Hepatocyte (in vitro differentiated cells): Measurements from ENCODE around the gene WTAP. TPM values are rescaled to one million over a fixed set of nuclear protein-coding genes. Genes with fewer than 3 reads are reported as not detected.
"Not testable (repeated sequence)": the region's sequence is repeated elsewhere in the genome, so short reads cannot be mapped to it uniquely, and the experiment has no call there.

Source experiments
- DNase-seq: peaks from one replicate; pipeline ENCODE4 v3.0.0-alpha.2; 2016; ENCODE audit warnings: low spot score
- H2AFZ ChIP-seq: fragments of 200-600 bp; sonication (generic); 2 replicates; pipeline ENCODE4 v1.6.0; 2016; ENCODE audit warnings: antibody characterized with exemption, mild to moderate bottlenecking
- H3K27ac ChIP-seq: fragments of 200-600 bp; sonication (generic); 2 replicates; pipeline ENCODE4 v1.5.1; 2016; ENCODE audit warnings: mild to moderate bottlenecking
- H3K27me3 ChIP-seq: fragments of 200-600 bp; sonication (generic); 2 replicates; pipeline ENCODE4 v1.6.1; 2016
- H3K36me3 ChIP-seq: fragments of 200-600 bp; sonication (generic); replicated peaks from 2 replicates; pipeline ENCODE4 v1.5.1; 2016; ENCODE audit warnings: low read depth; ENCODE audit not compliant: insufficient read depth
- H3K4me1 ChIP-seq: fragments of 200-600 bp; sonication (generic); 2 replicates; pipeline ENCODE4 v1.5.1; 2016; ENCODE audit warnings: mild to moderate bottlenecking, moderate library complexity; ENCODE audit not compliant: insufficient read depth
- H3K4me2 ChIP-seq: fragments of 200-600 bp; sonication (generic); 2 replicates; pipeline ENCODE4 v1.6.0; 2016
- H3K4me3 ChIP-seq: fragments of 200-600 bp; sonication (generic); 2 replicates; pipeline ENCODE4 v1.5.1; 2016; ENCODE audit warnings: mild to moderate bottlenecking
- H3K79me2 ChIP-seq: fragments of 200-600 bp; sonication (generic); 2 replicates; pipeline ENCODE4 v1.6.0; 2017; ENCODE audit warnings: mild to moderate bottlenecking
- H3K9me2 ChIP-seq: fragments of 200-600 bp; sonication (generic); replicated peaks from 2 replicates; pipeline ENCODE4 v1.6.0; 2017; ENCODE audit warnings: mild to moderate bottlenecking; ENCODE audit not compliant: insufficient read depth
- H3K9me3 ChIP-seq: fragments of 200-600 bp; sonication (generic); 2 replicates; pipeline ENCODE4 v1.5.1; 2016; ENCODE audit warnings: low read depth, mild to moderate bottlenecking
- H4K20me1 ChIP-seq: fragments of 200-600 bp; sonication (generic); 2 replicates; pipeline ENCODE4 v1.6.0; 2016; ENCODE audit warnings: mild to moderate bottlenecking; ENCODE audit not compliant: insufficient read depth, poor library complexity, severe bottlenecking
- CTCF ChIP-seq: fragments of 200-600 bp; sonication (generic); IDR thresholded peaks from 2 replicates; pipeline ENCODE4 v1.5.1; 2016; ENCODE audit warnings: antibody characterized with exemption, mild to moderate bottlenecking; ENCODE audit not compliant: poor library complexity
- EZH2 ChIP-seq: fragments of 200-600 bp; sonication (generic); IDR thresholded peaks from 2 replicates; pipeline ENCODE4 v1.6.1; 2016; ENCODE audit warnings: antibody characterized with exemption, mild to moderate bottlenecking, borderline replicate concordance
- EZH2phosphoT487 ChIP-seq: fragments of 200-600 bp; sonication (generic); IDR thresholded peaks from one replicate; pipeline ENCODE4 v1.6.1; 2018; ENCODE audit warnings: antibody characterized with exemption, mild to moderate bottlenecking, low read depth, moderate library complexity; ENCODE audit not compliant: unreplicated experiment, severe bottlenecking
- whole genome bisulfite sequencing: methylation state at CpG from one replicate; pipeline ENCODE4 v1.1.6; 2016; ENCODE audit warnings: low lambda C conversion rate; ENCODE audit errors: missing lambda C conversion rate; 5-methylcytosine and 5-hydroxymethylcytosine counted together
- polyA plus RNA-seq: library from polyadenylated mRNA; unstranded; fragments of >200 nt; fragmentation: Nextera tagmentation; extraction: Ambion mirVana; gene quantifications from 2 replicates; pipeline ENCODE4 v1.2.1, GENCODE V29; 2016
- total RNA-seq: library from RNA; depleted of rRNA; stranded (reverse); fragments of >200 nt; gene quantifications from 2 replicates; pipeline ENCODE4 v1.2.3, GENCODE V29; 2014

WTAP gene
- total and polyA plus RNA-seq, 2 experiments from 2014 or later = 84.6 to 101 TPM

GRCh38 chr6:159695984-159696383 lies 31.3 kb upstream of the WTAP start:
- Histone ChIP-seq H2AFZ (no peak overlapping the region), H3K4me3 (no peak overlapping the region), H4K20me1 (no peaks in the 10 kb centered on the region), H3K4me1 (peaks cover 15% of the 10 kb centered on the region), H3K27me3 (no peaks in the 10 kb centered on the region), H3K36me3 (no peaks in the 10 kb centered on the region), H3K79me2 (peaks cover 23% of the 10 kb centered on the region), H3K27ac (no peak overlapping the region), H3K4me2 (no peak overlapping the region), H3K9me3 (no peaks in the 10 kb centered on the region), H3K9me2 (no peaks in the 10 kb centered on the region)
- no peak for TF ChIP-seq CTCF
- TF ChIP-seq EZH2phosphoT487 = no peak
- TF ChIP-seq EZH2 = no peak
- WGBS = 97% methylated on average over 2 of the region's 2 CpGs
- no peak for DNase-seq

- Histone ChIP-seq H3K4me2 (no peak overlapping the region), H3K36me3 (no peaks in the 10 kb centered on the region), H3K27ac (peak overlapping the region; percentile 84), H3K9me2 (no peaks in the 10 kb centered on the region), H4K20me1 (no peaks in the 10 kb centered on the region), H3K4me1 (peaks cover 8% of the 10 kb centered on the region), H3K27me3 (no peaks in the 10 kb centered on the region), H3K9me3 (no peaks in the 10 kb centered on the region), H3K4me3 (no peak overlapping the region), H2AFZ (no peak overlapping the region), H3K79me2 (peaks cover 15% of the 10 kb centered on the region)
- DNase-seq = no peak
- 83% methylated on average over 1 of the region's 1 CpG for WGBS
- TF ChIP-seq EZH2phosphoT487 = no peak
- TF ChIP-seq CTCF = no peak
- TF ChIP-seq EZH2 = no peak
These were observed 26.3 kb upstream of the WTAP start for GRCh38 chr6:159700970-159701369.

GRCh38 chr6:159701413-159701999 lies 25.8 kb upstream of the WTAP start:
- H3K4me2 ChIP-seq = no peak overlapping the region
- no peaks in the 10 kb centered on the region for H3K36me3 ChIP-seq
- peak overlapping the region; percentile 84 for H3K27ac ChIP-seq
- no peaks in the 10 kb centered on the region for H3K27me3 ChIP-seq
- no peaks in the 10 kb centered on the region for H3K9me3 ChIP-seq
- H3K4me1 ChIP-seq = peaks cover 8% of the 10 kb centered on the region
- no peak overlapping the region for H3K4me3 ChIP-seq
- no peaks in the 10 kb centered on the region for H3K9me2 ChIP-seq
- TF ChIP-seq CTCF (no peak), EZH2phosphoT487 (no peak), EZH2 (no peak)
- H3K79me2 ChIP-seq = peaks cover 13% of the 10 kb centered on the region
- H4K20me1 ChIP-seq = no peaks in the 10 kb centered on the region
- H2AFZ ChIP-seq = no peak overlapping the region
- peak; percentile 39 for DNase-seq
- WGBS = 88% methylated on average over 7 of the region's 7 CpGs

GRCh38 chr6:159710603-159711002 lies 16.7 kb upstream of the WTAP start:
- not testable (repeated sequence) for H3K4me1 ChIP-seq, H3K4me3 ChIP-seq, H3K27ac ChIP-seq, H2AFZ ChIP-seq, H3K4me2 ChIP-seq, H3K9me3 ChIP-seq, H4K20me1 ChIP-seq, H3K27me3 ChIP-seq, H3K9me2 ChIP-seq, H3K36me3 ChIP-seq, DNase-seq
- WGBS = 96% methylated on average over 4 of the region's 4 CpGs
- peaks cover 18% of the 10 kb centered on the region for H3K79me2 ChIP-seq

DNA sequence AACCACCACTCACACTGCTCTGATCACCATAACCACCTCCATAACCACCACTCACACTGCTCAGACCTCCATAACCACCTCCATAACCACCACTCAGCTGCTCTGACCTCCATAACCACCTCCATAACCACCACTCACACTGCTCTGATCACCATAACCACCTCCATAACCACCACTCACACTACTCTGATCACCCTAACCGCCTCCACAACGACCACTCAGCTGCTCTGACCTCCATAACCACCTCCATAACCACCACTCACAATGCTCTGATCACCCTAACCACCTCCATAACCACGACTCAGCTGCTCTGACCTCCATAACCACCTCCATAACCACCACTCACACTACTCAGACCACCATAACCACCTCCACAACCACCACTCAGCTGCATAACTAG lies 14.9 kb upstream of the WTAP start:
- H3K4me1 ChIP-seq, H3K27me3 ChIP-seq, H4K20me1 ChIP-seq, H3K27ac ChIP-seq, H3K9me2 ChIP-seq, H3K9me3 ChIP-seq, H3K4me2 ChIP-seq, H3K36me3 ChIP-seq, H3K4me3 ChIP-seq, DNase-seq, H2AFZ ChIP-seq: not testable (repeated sequence)
- WGBS = 84% methylated on average over 3 of the region's 3 CpGs
- peaks cover 18% of the 10 kb centered on the region for H3K79me2 ChIP-seq
